ENCODE data around the gene OSGEPL1. TPM values are rescaled to one million over a fixed set of nuclear protein-coding genes. Genes with fewer than 3 reads are reported as not detected.
A peak's percentile ranks its signal among the peaks of the same experiment; 100 is the strongest.
"Not testable (repeated sequence)": the region's sequence is repeated elsewhere in the genome, so short reads cannot be mapped to it uniquely, and the experiment has no call there.

The OSGEPL1 gene
- total and polyA plus RNA-seq, 4 donors, result 3.3 to 14.8 (median 6.4) TPM

DNA sequence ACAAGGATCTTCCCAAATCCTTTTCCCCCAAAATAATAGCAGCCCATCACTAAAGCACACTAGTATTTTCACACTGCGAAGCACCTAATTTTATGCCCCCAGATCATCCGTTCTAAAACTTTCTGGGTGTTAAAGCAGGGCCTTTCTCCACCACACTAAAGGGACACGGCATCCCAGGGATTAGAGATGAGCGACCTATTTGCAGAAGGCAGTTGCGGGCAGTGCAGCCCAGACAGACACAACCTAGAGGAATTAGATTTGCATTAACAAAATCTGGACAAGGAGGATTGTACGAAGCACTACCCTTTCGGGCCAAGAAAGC lies 402 bp downstream of the OSGEPL1 start:
- DNase-seq (no peak), ATAC-seq (ENCODE audit: insufficient read depth, low FRiP score) (no peak)
- TF ChIP-seq, protein P1, sequence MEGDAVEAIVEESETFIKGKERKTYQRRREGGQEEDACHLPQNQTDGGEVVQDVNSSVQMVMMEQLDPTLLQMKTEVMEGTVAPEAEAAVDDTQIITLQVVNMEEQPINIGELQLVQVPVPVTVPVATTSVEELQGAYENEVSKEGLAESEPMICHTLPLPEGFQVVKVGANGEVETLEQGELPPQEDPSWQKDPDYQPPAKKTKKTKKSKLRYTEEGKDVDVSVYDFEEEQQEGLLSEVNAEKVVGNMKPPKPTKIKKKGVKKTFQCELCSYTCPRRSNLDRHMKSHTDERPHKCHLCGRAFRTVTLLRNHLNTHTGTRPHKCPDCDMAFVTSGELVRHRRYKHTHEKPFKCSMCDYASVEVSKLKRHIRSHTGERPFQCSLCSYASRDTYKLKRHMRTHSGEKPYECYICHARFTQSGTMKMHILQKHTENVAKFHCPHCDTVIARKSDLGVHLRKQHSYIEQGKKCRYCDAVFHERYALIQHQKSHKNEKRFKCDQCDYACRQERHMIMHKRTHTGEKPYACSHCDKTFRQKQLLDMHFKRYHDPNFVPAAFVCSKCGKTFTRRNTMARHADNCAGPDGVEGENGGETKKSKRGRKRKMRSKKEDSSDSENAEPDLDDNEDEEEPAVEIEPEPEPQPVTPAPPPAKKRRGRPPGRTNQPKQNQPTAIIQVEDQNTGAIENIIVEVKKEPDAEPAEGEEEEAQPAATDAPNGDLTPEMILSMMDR (IDR thresholded peaks at IDR 0.05; ENCODE audit: control extremely low read depth, extremely low read depth), result no peak
- H3K4me1 ChIP-seq (ENCODE audit: control insufficient read depth in 5 of 5, insufficient read depth in 5 of 5, low read length in 5 of 5), result peaks cover 0 to 13% (median 3%) of the 10 kb centered on the region in 5 donors
- no peaks in the 10 kb centered on the region for H3K9me3 ChIP-seq (ENCODE audit: control insufficient read depth in 4 of 4, insufficient read depth in 3 of 4, low read length in 3 of 4)
- 0 to 1% methylated on average over 7 of the region's 7 CpGs for WGBS, 2 donors
- peaks cover 2 to 14% (median 7%) of the 10 kb centered on the region in 4 donors for H3K36me3 ChIP-seq (ENCODE audit: control insufficient read depth in 4 of 4, insufficient read depth in 4 of 4, low read length in 4 of 4)
- H3K27me3 ChIP-seq (ENCODE audit: control insufficient read depth in 3 of 3, insufficient read depth in 3 of 3, low read length in 2 of 3), result no peaks in the 10 kb centered on the region
- H3K9ac ChIP-seq (ENCODE audit: insufficient read depth in 1 of 2, low read length in 2 of 2), result peak overlapping the region; percentile 56 to 99
- peak overlapping the region; percentile 74 for H3K4me3 ChIP-seq
- peak overlapping the region; percentile 82 to 92 for H3K27ac ChIP-seq (ENCODE audit: low read depth in 1 of 2, low read length in 1 of 2)

DNA sequence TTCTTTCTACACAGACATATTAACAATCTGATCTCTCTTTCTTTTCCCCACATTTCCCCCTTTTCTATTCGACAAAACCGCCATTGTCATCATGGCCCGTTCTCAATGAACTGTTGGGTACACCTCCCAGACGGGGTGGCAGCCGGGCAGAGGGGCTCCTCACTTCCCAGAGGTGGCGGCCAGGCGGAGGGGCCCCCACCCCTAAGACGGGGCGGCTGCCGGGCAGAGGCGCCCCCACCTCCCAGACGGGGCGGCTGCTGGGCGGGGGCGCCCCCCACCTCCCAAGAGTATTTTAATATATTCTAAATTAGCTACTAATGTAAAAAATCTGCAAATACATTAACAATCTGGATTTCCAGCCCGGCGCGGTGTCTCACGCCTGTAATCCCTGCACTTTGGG lies 2.4 kb downstream of the OSGEPL1 start:
- not testable (repeated sequence) for H3K9ac ChIP-seq (ENCODE audit: insufficient read depth in 1 of 2, low read length in 2 of 2); H3K36me3 ChIP-seq (ENCODE audit: control insufficient read depth in 4 of 4, insufficient read depth in 4 of 4, low read length in 4 of 4); H3K9me3 ChIP-seq (ENCODE audit: control insufficient read depth in 4 of 4, insufficient read depth in 3 of 4, low read length in 3 of 4); DNase-seq; ATAC-seq (ENCODE audit: insufficient read depth, low FRiP score); H3K27ac ChIP-seq (ENCODE audit: low read depth in 1 of 2, low read length in 1 of 2); H3K27me3 ChIP-seq (ENCODE audit: control insufficient read depth in 3 of 3, insufficient read depth in 3 of 3, low read length in 2 of 3); H3K4me3 ChIP-seq
- WGBS, 2 donors, result 98 to 99% methylated on average over 18 of the region's 19 CpGs
- peaks cover 0 to 13% (median 3%) of the 10 kb centered on the region in 5 donors for H3K4me1 ChIP-seq (ENCODE audit: control insufficient read depth in 5 of 5, insufficient read depth in 5 of 5, low read length in 5 of 5)

DNA sequence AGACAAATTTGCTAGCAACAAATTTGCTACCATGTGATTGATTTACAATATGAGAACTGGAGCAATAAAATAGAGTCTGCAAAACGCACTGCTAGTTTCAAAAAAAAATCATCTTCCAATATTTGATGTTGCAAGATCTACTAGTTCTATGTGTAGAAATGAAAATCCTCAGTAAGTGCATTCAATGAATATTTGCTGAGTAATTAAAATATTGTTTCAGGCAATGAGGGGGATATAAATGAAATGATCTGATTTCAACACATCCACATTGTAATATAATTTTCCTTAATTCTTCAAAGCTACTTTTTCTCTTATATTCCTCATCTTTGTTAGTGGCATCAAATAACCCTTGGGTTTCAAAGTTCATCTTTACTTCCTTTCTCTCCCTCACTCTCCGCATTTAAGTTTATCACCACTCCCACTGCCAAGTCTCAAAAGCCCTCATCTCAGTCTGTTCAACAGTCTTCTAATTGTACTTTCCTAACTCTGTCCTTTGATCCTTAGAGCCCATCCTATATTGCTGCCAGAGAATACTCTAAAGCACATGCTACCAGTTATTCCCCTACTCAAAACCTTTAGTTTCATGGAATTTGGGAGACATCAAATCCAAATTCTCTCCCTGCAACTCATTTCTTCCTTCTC lies 6.2 kb downstream of the OSGEPL1 start:
- DNase-seq (no peak), ATAC-seq (ENCODE audit: insufficient read depth, low FRiP score) (no peak)
- Histone ChIP-seq H3K27me3 (ENCODE audit: control insufficient read depth in 3 of 3, insufficient read depth in 3 of 3, low read length in 2 of 3) (no peaks in the 10 kb centered on the region), H3K27ac (ENCODE audit: low read depth in 1 of 2, low read length in 1 of 2) (no peak overlapping the region), H3K4me3 (no peak overlapping the region), H3K9ac (ENCODE audit: insufficient read depth in 1 of 2, low read length in 2 of 2) (no peak overlapping the region), H3K4me1 (ENCODE audit: control insufficient read depth in 5 of 5, insufficient read depth in 5 of 5, low read length in 5 of 5) (no peaks in the 10 kb centered on the region), H3K9me3 (ENCODE audit: control insufficient read depth in 4 of 4, insufficient read depth in 3 of 4, low read length in 3 of 4) (no peaks in the 10 kb centered on the region), H3K36me3 (ENCODE audit: control insufficient read depth in 4 of 4, insufficient read depth in 4 of 4, low read length in 4 of 4) (peaks cover 2 to 29% (median 16%) of the 10 kb centered on the region in 4 donors)
- TF ChIP-seq, protein P1 (IDR thresholded peaks at IDR 0.05; ENCODE audit: control extremely low read depth, extremely low read depth), result no peak
- WGBS, 2 donors, result 82 to 94% methylated on average over 2 of the region's 2 CpGs

DNA sequence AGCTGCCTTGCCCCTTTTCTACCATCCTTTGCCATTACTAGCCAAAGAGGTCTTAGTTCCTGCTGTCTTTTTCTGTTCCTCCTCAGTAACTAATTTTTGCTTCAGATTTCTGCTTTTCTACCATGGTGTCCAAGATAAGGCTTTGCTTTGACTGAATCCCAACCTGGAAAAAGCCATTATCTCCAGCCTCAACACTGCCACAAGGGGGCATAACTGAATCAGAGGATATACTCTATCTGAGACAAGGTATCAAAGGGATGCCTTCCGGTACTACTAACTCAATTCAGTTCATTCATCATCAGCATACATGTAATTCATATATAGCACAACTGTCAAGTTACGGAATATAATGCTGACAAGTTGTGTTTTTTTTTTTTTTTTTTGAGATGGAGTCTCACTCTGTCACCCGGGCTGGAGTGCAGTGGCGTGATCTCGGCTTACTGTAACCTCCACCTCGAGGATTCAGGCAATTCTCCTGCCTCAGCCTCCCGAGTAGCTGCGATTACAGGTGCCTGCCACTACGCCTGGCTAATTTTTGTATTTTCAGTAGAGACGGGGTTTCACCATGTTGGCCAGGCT lies 11.4 kb downstream of the OSGEPL1 start:
- TF ChIP-seq, protein P1 (IDR thresholded peaks at IDR 0.05; ENCODE audit: control extremely low read depth, extremely low read depth), result peak; percentile 18
- no peak for ATAC-seq (ENCODE audit: insufficient read depth, low FRiP score)
- no peaks in the 10 kb centered on the region for H3K27me3 ChIP-seq (ENCODE audit: control insufficient read depth in 3 of 3, insufficient read depth in 3 of 3, low read length in 2 of 3)
- no peaks in the 10 kb centered on the region for H3K4me1 ChIP-seq (ENCODE audit: control insufficient read depth in 5 of 5, insufficient read depth in 5 of 5, low read length in 5 of 5)
- peak in 1 of 3 donors; percentile 19 for DNase-seq
- no peak overlapping the region for H3K9ac ChIP-seq (ENCODE audit: insufficient read depth in 1 of 2, low read length in 2 of 2)
- peaks cover 4 to 47% (median 14%) of the 10 kb centered on the region in 4 donors for H3K36me3 ChIP-seq (ENCODE audit: control insufficient read depth in 4 of 4, insufficient read depth in 4 of 4, low read length in 4 of 4)
- H3K4me3 ChIP-seq, result no peak overlapping the region
- no peak overlapping the region for H3K27ac ChIP-seq (ENCODE audit: low read depth in 1 of 2, low read length in 1 of 2)
- no peaks in the 10 kb centered on the region for H3K9me3 ChIP-seq (ENCODE audit: control insufficient read depth in 4 of 4, insufficient read depth in 3 of 4, low read length in 3 of 4)
- WGBS, 2 donors, result 83 to 85% methylated on average over 10 of the region's 10 CpGs

Data from lung (tissue), 12 donors.